HL-60 (cell line): ENCODE measurements around the gene NODAL.

Source experiments
- DNase-seq, 2 experiments: peaks; one replicate each; pipeline ENCODE4 v3.0.0-alpha.2; 2010 to 2020; ENCODE audit warnings: low read depth in 1 of 2, low spot score in 1 of 2
- H3K27ac ChIP-seq: fragments of 250-450 bp; sonication (Bioruptor Pico); replicated peaks from 2 replicates; pipeline ENCODE4 v1.5.1; 2020; ENCODE audit warnings: mild to moderate bottlenecking, moderate library complexity
- H3K27me3 ChIP-seq: fragments of 250-450 bp; sonication (Bioruptor Pico); 2 replicates; pipeline ENCODE4 v1.5.1; 2021; ENCODE audit warnings: mild to moderate bottlenecking, moderate library complexity; ENCODE audit not compliant: insufficient read depth, poor library complexity, severe bottlenecking
- H3K4me3 ChIP-seq: replicated peaks from 2 replicates; pipeline ENCODE4 v1.5.1; 2011; ENCODE audit warnings: mild to moderate bottlenecking, control low read depth, low read length; ENCODE audit not compliant: insufficient read depth
- CTCF ChIP-seq: IDR thresholded peaks from one replicate; pipeline ENCODE4 v1.5.1; 2011; ENCODE audit warnings: low read length, control low read depth, inconsistent platforms; ENCODE audit not compliant: insufficient read depth
- GABPA ChIP-seq: IDR thresholded peaks from 2 replicates; pipeline ENCODE4 v1.6.1; 2012; ENCODE audit warnings: low read depth
- POLR2AphosphoS5 ChIP-seq: IDR thresholded peaks from 2 replicates; pipeline ENCODE4 v1.6.1; 2012; ENCODE audit warnings: low read depth
- REST ChIP-seq: IDR thresholded peaks from 2 replicates; pipeline ENCODE4 v1.6.1; 2012; ENCODE audit warnings: low read depth; ENCODE audit not compliant: insufficient replicate concordance
- SPI1 ChIP-seq: IDR thresholded peaks from 2 replicates; pipeline ENCODE4 v1.6.1; 2012; ENCODE audit warnings: low read depth, mild to moderate bottlenecking, borderline replicate concordance

NODAL gene

GRCh38 chr10:70432101-70432500 is 9.4 kb downstream of the NODAL start:
- Histone ChIP-seq H3K27ac (no peak overlapping the region), H3K4me3 (no peak overlapping the region), H3K27me3 (no peaks in the 10 kb centered on the region)
- TF ChIP-seq GABPA (no peak), POLR2AphosphoS5 (no peak), SPI1 (no peak), REST (no peak), CTCF (no peak)
- no peak for DNase-seq

- no peak overlapping the region for H3K4me3 ChIP-seq
- DNase-seq: no peak
- H3K27me3 ChIP-seq: no peaks in the 10 kb centered on the region
- TF ChIP-seq CTCF: no peak
- no peak for TF ChIP-seq SPI1
- no peak for TF ChIP-seq GABPA
- TF ChIP-seq POLR2AphosphoS5: no peak
- H3K27ac ChIP-seq: no peak overlapping the region
Observed at GRCh38 chr10:70430493-70431445, 10.7 kb downstream of the NODAL start.

GRCh38 chr10:70426823-70427222 is 14.7 kb downstream of the NODAL start:
- TF ChIP-seq CTCF: no peak
- TF ChIP-seq GABPA: no peak
- TF ChIP-seq REST: no peak
- TF ChIP-seq SPI1: no peak
- no peak for TF ChIP-seq POLR2AphosphoS5
- H3K27me3 ChIP-seq: no peaks in the 10 kb centered on the region
- no peak overlapping the region for H3K4me3 ChIP-seq
- no peak for DNase-seq
- no peak overlapping the region for H3K27ac ChIP-seq
